Stimulated activated naive CD8-positive, alpha-beta T cell treated with anti-CD3 and anti-CD28 coated beads, Interleukin-15, Interleukin-2, amounts not matched to agents 100 ng/mL and 50 ng/mL, for 24 hours (primary cell): ENCODE measurements around the gene NLGN2.

Experiments
- H3K27ac Mint-ChIP-seq: one replicate; pipeline ENCODE4 v1.8.0; 2021; ENCODE audit warnings: mild to moderate bottlenecking, mixed read lengths
- H3K27me3 Mint-ChIP-seq: one replicate; pipeline ENCODE4 v1.8.0; 2021; ENCODE audit warnings: mixed read lengths
- H3K36me3 Mint-ChIP-seq: one replicate; pipeline ENCODE4 v1.8.0; 2021; ENCODE audit warnings: low read depth, mixed read lengths
- H3K4me1 Mint-ChIP-seq: one replicate; pipeline ENCODE4 v1.8.0; 2021; ENCODE audit warnings: low read depth, mixed read lengths
- H3K4me3 Mint-ChIP-seq: one replicate; pipeline ENCODE4 v1.8.0; 2021; ENCODE audit warnings: mild to moderate bottlenecking, mixed read lengths
- H3K9me3 Mint-ChIP-seq: one replicate; pipeline ENCODE4 v1.8.0; 2021; ENCODE audit warnings: mixed read lengths

Gene NLGN2

DNA sequence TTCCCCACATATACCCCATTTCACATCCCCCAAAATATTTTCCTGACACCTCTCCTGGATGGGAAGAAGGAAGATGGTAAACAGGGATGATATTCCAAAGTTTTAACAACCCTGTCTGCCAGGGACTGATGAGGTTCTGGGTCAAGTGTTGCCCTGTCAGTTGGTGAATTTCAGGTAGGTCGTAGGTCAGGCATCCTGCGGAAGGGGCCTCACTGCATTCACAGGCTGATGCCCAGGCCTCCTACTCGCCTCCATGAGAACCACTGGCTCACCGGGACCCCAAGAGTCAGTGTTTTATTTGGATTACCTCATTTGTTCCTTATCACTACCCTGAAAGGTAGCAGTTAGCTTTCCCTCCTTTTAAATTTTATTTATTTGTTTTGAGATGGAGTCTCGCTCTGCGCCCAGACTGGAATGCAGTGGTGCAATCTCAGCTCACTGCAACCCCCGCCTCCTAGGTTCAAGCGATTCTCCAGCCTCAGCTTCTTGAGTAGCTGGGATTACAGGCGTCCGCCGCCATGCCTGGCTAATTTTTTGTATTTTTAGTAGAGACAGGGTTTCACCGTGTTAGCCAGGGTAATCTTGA lies 61.3 kb downstream of the NLGN2 start:
- H3K4me1 Mint-ChIP-seq = peaks cover 30% of the 10 kb centered on the region
- H3K9me3 Mint-ChIP-seq = no peaks in the 10 kb centered on the region
- H3K36me3 Mint-ChIP-seq = peaks cover 8% of the 10 kb centered on the region
- H3K4me3 Mint-ChIP-seq = no peak overlapping the region
- no peak overlapping the region for H3K27ac Mint-ChIP-seq
- no peaks in the 10 kb centered on the region for H3K27me3 Mint-ChIP-seq
